ENCODE measurements around the gene STK10.

STK10 gene

GRCh38 chr5:172164769-172165212, 23.2 kb downstream of the STK10 start:
- TF ChIP-seq GATA3 (IDR thresholded peaks at IDR 0.05; ENCODE audit: low read depth, low read length) (no peak), GATA2 (IDR thresholded peaks at IDR 0.05; ENCODE audit: low read depth, low read length) (no peak)

- TF ChIP-seq GATA3 (IDR thresholded peaks at IDR 0.05; ENCODE audit: low read depth, low read length) = no peak
- no peak for TF ChIP-seq GATA2 (IDR thresholded peaks at IDR 0.05; ENCODE audit: low read depth, low read length)
These were observed 24.7 kb downstream of the STK10 start for GRCh38 chr5:172163346-172163745.

GRCh38 chr5:172162987-172163343, 25.1 kb downstream of the STK10 start:
- no peak for TF ChIP-seq GATA2 (IDR thresholded peaks at IDR 0.05; ENCODE audit: low read depth, low read length)
- TF ChIP-seq GATA3 (IDR thresholded peaks at IDR 0.05; ENCODE audit: low read depth, low read length) = no peak

DNA sequence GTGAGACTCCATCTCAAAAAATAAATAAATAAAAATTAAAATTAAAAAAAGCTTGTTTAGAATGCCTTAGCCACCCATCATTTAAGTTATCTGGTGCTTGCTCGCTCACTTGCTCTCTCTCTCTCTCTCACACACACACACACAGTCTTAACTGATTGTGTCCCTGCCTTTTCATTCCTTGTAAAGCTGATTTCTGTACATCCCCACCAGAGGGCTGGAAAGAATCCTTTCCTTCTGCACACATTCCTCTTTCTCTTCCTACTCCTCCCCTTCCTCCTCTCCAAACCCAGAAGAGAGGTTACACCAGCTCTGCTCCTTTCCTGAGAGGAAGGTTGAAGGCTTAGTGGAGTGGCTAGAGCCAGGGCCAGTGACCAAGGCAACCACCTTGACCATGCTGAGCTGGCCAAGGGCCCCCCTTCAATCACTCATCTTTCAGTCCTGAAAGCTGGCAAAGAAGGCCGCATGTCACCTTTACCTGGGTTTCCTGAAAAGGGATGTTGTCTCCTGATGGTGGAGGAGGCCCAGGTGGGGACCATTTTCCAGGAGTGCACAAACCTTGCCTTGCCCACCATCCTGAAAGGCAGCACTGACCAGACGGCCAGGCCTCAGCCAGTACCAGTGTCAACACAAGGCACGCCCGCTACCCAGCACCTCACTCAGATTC, 25.6 kb downstream of the STK10 start:
- TF ChIP-seq GATA2 (IDR thresholded peaks at IDR 0.05; ENCODE audit: low read depth, low read length) (no peak), GATA3 (IDR thresholded peaks at IDR 0.05; ENCODE audit: low read depth, low read length) (no peak)

DNA sequence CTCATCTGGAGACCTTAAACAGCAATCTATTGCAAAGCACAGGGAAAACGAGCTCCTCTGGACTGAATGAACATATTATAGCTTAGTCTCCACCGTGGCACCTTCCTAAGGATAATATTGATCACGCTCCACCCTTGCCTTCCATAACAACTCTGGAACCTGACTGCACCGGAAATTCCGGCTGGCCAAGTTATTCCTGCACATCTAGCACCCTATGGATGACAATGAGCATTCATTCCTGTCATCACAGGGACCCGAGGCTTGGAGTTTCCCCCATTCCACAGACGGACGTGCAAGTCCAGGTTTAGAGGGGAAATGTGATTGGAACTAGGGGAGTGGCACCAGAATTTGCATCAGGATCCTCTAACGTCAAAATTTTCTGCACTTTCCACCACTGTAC, 27.5 kb downstream of the STK10 start:
- no peak for TF ChIP-seq GATA3 (IDR thresholded peaks at IDR 0.05; ENCODE audit: low read depth, low read length)
- TF ChIP-seq GATA2 (IDR thresholded peaks at IDR 0.05; ENCODE audit: low read depth, low read length) = no peak

DNA sequence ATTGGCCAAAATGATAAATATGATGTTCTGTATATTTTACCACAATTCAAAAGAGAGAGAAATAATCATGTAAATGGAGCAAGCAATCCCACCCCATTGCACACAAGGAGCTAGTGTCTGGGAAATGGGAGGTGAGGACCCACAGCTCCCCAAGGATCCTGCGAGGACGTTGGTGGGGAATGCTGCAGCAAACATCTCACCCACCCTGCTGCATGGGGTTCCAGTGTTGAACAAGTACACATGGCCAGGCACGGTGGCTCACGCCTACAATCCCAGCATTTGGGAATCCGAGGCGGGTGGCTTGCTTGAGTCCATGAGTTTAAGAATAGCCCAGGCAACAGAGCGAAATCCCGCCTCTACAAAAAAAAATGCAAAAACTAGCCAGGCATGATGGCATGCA, 29.0 kb downstream of the STK10 start:
- TF ChIP-seq GATA2 (IDR thresholded peaks at IDR 0.05; ENCODE audit: low read depth, low read length) = no peak
- TF ChIP-seq GATA3 (IDR thresholded peaks at IDR 0.05; ENCODE audit: low read depth, low read length) = no peak

DNA sequence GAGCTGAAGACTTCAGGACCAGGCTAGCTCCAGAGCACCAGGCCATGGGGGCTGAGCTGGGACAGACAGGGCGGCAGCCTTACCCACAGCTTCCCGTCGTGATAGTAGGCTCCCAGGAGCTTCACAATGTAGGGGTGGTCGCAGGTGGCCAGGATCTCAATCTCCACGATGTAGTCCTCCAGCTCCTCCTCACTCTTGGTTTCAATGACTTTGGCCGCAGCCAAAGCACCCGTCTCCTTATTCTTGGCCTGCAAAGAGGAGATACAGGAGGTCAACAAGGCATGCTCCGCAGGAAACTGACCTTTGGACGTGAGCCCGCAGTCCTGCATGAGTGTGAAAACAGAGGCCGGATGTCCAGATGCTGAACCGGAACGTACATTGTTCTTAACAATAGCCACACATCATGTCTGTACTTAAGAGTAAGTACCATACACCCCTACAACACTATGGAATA, 31.5 kb downstream of the STK10 start:
- TF ChIP-seq GATA2 (IDR thresholded peaks at IDR 0.05; ENCODE audit: low read depth, low read length) = no peak
- no peak for TF ChIP-seq GATA3 (IDR thresholded peaks at IDR 0.05; ENCODE audit: low read depth, low read length)

- TF ChIP-seq GATA3 (IDR thresholded peaks at IDR 0.05; ENCODE audit: low read depth, low read length) (no peak), GATA2 (IDR thresholded peaks at IDR 0.05; ENCODE audit: low read depth, low read length) (no peak)
These were observed 34.3 kb downstream of the STK10 start for GRCh38 chr5:172153695-172154094.

DNA sequence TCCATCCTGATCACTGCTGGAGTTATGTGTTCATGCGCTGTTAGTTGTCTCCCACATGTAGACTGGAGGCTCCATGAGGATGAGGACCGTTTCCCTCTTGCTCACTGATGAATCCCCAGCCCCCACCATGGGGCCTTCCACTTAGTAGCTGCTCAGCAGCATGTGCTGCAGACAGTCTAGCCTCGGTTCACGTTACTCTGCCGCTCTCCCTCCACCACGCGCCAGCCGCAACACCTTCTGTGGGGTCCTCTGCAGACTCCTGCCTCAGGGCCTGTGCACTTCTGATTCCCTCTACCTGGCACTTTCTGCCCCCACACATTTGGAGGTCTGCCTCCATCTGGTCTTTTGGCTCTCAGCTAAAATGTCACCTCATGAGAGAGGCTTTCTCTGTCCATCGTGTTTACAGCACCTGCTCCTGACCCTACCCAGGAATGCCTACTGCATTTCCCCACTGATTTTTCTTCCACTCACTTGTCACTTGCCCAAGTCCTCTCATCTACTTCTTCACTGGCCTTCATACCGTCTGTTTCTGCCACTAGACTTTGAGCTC, 36.3 kb downstream of the STK10 start:
- TF ChIP-seq GATA2 (IDR thresholded peaks at IDR 0.05; ENCODE audit: low read depth, low read length) (no peak), GATA3 (IDR thresholded peaks at IDR 0.05; ENCODE audit: low read depth, low read length) (no peak)

DNA sequence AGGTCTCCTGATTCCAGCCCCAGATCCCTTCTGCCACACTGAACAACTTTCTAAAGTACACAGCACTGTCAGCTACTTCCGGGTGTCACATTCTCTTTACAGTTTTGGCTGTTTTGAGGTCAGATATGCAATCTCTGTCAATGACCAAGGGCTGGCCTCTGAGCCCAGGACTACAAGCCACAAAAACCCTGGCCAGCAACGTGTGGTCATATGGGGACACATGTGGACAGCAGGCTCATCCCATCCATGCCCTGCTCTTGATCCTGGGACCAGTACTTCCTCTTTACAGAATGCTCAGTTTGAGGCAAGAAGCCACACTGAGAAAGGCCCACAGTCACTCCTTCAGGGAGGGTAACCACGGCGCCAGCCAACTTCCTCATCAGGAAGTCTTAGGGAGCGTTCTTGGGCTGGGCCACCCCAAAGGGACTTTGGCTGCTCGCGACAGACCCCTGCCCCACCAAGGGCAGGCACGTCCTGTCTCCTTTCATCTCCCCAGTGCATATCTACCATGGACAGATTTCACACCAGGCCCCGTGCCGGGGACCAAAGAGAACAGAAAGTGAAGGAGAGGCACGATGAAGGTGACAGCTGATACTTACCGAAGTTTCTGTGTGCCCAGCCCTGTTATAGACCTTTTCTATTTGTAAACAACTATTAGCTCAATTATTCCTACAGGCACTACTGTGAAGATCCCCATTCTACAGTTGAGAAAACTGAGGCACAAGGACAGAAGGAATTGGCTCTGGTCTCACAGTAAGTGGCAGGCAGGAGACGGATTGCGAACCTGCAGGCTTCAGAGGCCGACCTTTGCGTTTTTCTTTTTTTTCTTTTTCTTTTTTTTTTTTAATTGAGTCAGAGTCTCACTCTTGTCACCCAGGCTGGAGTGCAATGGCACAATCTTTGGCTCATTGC, 37.3 kb downstream of the STK10 start:
- TF ChIP-seq GATA3 (IDR thresholded peaks at IDR 0.05; ENCODE audit: low read depth, low read length) (no peak), GATA2 (IDR thresholded peaks at IDR 0.05; ENCODE audit: low read depth, low read length) (no peak)

- TF ChIP-seq GATA3 (IDR thresholded peaks at IDR 0.05; ENCODE audit: low read depth, low read length) = no peak
- no peak for TF ChIP-seq GATA2 (IDR thresholded peaks at IDR 0.05; ENCODE audit: low read depth, low read length)
These were observed 39.0 kb downstream of the STK10 start for GRCh38 chr5:172149073-172149472.

- TF ChIP-seq GATA2 (IDR thresholded peaks at IDR 0.05; ENCODE audit: low read depth, low read length) (no peak), GATA3 (IDR thresholded peaks at IDR 0.05; ENCODE audit: low read depth, low read length) (no peak)
These were observed 39.6 kb downstream of the STK10 start for GRCh38 chr5:172148381-172148780.

- no peak for TF ChIP-seq GATA3 (IDR thresholded peaks at IDR 0.05; ENCODE audit: low read depth, low read length)
- TF ChIP-seq GATA2 (IDR thresholded peaks at IDR 0.05; ENCODE audit: low read depth, low read length) = no peak
These were observed 40.2 kb downstream of the STK10 start for GRCh38 chr5:172147857-172148256.

GRCh38 chr5:172146748-172147092, 41.3 kb downstream of the STK10 start:
- TF ChIP-seq GATA2 (IDR thresholded peaks at IDR 0.05; ENCODE audit: low read depth, low read length) (no peak), GATA3 (IDR thresholded peaks at IDR 0.05; ENCODE audit: low read depth, low read length) (no peak)

Data from SH-SY5Y (cell line).